Measurements from ENCODE around the gene SYNDIG1. TPM values are rescaled to one million over a fixed set of nuclear protein-coding genes. Genes with fewer than 3 reads are reported as not detected.

The SYNDIG1 gene
- total RNA-seq, 1 experiment from 2014 or later = 5.4 TPM

DNA sequence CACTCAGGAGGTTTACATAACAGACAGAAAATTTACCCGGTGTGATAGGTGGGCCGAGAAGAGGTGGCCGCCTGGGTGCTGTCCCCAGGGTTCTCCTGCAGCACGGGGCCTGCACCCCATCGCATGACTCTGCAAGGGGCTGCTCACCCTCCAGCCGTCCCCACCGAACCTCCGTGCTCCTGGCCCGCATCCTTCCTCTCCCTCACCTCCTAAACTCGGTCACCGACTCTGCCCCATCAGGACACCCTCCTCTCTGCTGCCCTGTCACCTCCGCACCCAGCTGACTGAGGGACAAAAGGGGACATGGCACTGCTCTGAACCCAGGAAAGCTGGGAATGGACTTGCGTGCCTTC lies 147.6 kb downstream of the SYNDIG1 start:
- Histone ChIP-seq H3K27me3 (ENCODE audit: insufficient read depth, low read length) (no peaks in the 10 kb centered on the region), H2AK5ac (ENCODE audit: insufficient read length, low read length) (no peak overlapping the region), H4K5ac (ENCODE audit: insufficient read length, low read depth, low read length) (no peak overlapping the region), H3K14ac (ENCODE audit: insufficient read depth, low read length) (no peak overlapping the region; the same call in 1 of the 2 replicates), H4K8ac (replicated peaks; ENCODE audit: insufficient read length, low read depth, low read length) (no peak overlapping the region), H2AFZ (ENCODE audit: low read length) (no peak overlapping the region), H3K23ac (ENCODE audit: insufficient read length, low read depth, low read length) (no peak overlapping the region), H2BK5ac (ENCODE audit: insufficient read length, low read length) (no peak overlapping the region), H3K27ac (ENCODE audit: insufficient read length, low read depth, low read length) (no peak overlapping the region), H3T11ph (ENCODE audit: low read length) (no peak overlapping the region), H3K9ac (ENCODE audit: extremely low read depth, insufficient read length, low read length) (no peak overlapping the region), H3K79me1 (ENCODE audit: insufficient read depth, low read depth, low read length, poor library complexity, severe bottlenecking) (no peaks in the 10 kb centered on the region), H3K23me2 (ENCODE audit: insufficient read length, low read depth, low read length, poor library complexity, severe bottlenecking) (no peaks in the 10 kb centered on the region), H3K9me3 (ENCODE audit: control insufficient read depth, low read depth, low read length) (no peaks in the 10 kb centered on the region), H4K91ac (ENCODE audit: insufficient read length, low read depth, low read length) (no peak overlapping the region), H3K4ac (ENCODE audit: low read depth, low read length) (no peak overlapping the region), H4K20me1 (ENCODE audit: control insufficient read depth, insufficient read depth, insufficient read length) (no peaks in the 10 kb centered on the region), H3K4me1 (ENCODE audit: insufficient read depth, low read length) (no peaks in the 10 kb centered on the region), H2BK12ac (ENCODE audit: insufficient read length, low read depth, low read length) (no peak overlapping the region), H2BK20ac (ENCODE audit: low read depth, low read length, poor library complexity, severe bottlenecking) (no peak overlapping the region), H3K79me2 (ENCODE audit: insufficient read depth, low read length) (no peaks in the 10 kb centered on the region), H3K18ac (ENCODE audit: insufficient read length, low read depth, low read length) (no peak overlapping the region), H3K4me2 (ENCODE audit: insufficient read depth, insufficient read length, low read length) (no peak overlapping the region), H3K56ac (ENCODE audit: insufficient read length, low read depth, low read length) (no peak overlapping the region), H2BK15ac (ENCODE audit: low read depth, low read length) (no peak overlapping the region), H2BK120ac (ENCODE audit: low read depth, low read length, poor library complexity, severe bottlenecking) (no peak overlapping the region)
- Mint-ChIP-seq H3K36me3 (ENCODE audit: insufficient read depth in 1 of 3, low read depth in 3 of 3) (peaks cover 0 to 4% (median 2%) of the 10 kb centered on the region in 3 experiments; a peak in 4 of 7 replicates), H3K9me3 (no peaks in the 10 kb centered on the region), H3K4me3 (no peak overlapping the region), H3K4me1 (peaks cover 0 to 6% of the 10 kb centered on the region in 2 experiments; a peak in 2 of 4 replicates), H3K27me3 (ENCODE audit: low read depth) (no peaks in the 10 kb centered on the region; the same call in 1 of the 2 replicates), H3K27ac (no peak overlapping the region)
- TF ChIP-seq, protein P1, sequence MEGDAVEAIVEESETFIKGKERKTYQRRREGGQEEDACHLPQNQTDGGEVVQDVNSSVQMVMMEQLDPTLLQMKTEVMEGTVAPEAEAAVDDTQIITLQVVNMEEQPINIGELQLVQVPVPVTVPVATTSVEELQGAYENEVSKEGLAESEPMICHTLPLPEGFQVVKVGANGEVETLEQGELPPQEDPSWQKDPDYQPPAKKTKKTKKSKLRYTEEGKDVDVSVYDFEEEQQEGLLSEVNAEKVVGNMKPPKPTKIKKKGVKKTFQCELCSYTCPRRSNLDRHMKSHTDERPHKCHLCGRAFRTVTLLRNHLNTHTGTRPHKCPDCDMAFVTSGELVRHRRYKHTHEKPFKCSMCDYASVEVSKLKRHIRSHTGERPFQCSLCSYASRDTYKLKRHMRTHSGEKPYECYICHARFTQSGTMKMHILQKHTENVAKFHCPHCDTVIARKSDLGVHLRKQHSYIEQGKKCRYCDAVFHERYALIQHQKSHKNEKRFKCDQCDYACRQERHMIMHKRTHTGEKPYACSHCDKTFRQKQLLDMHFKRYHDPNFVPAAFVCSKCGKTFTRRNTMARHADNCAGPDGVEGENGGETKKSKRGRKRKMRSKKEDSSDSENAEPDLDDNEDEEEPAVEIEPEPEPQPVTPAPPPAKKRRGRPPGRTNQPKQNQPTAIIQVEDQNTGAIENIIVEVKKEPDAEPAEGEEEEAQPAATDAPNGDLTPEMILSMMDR (conservative IDR thresholded peaks at IDR 0.05) = no peak
- DNase-seq = no peak
- WGBS (ENCODE audit: extremely low coverage, insufficient read length, low lambda C conversion rate) = no CpG with 5 or more reads among the region's 13 CpGs
